Heart left ventricle (tissue), 16 donors: Measurements from ENCODE around the gene NDUFB5. TPM values are rescaled to one million over a fixed set of nuclear protein-coding genes. Genes with fewer than 3 reads are reported as not detected.

Experiments
- ATAC-seq, 4 donors: fragments of 200-7000 bp; cut with Tn5 transposase; one replicate each; pipeline ENCODE4 v1.9.1; 2020 to 2022; ENCODE audit warnings: moderate library complexity in 4 of 4, mild to moderate bottlenecking in 3 of 4, moderate number of reproducible peaks in 1 of 4
- DNase-seq, 5 donors: peaks; one replicate each; pipeline ENCODE4 v3.0.0-alpha.2; 2020
- H3K27ac ChIP-seq, 12 donors: fragments of 200-600 bp; sonication (generic) in 4 of 12; one replicate each; pipeline versions ENCODE4 v1.5.0 to v1.8.0; 2016 to 2022; ENCODE audit warnings: mild to moderate bottlenecking in 2 of 12
- H3K27me3 ChIP-seq, 9 donors: fragments of 200-600 bp; sonication (generic) in 2 of 9; one replicate each; pipeline versions ENCODE4 v1.5.1 to v1.8.0; 2016 to 2022; ENCODE audit warnings: mild to moderate bottlenecking in 3 of 9
- H3K36me3 ChIP-seq, 9 donors: fragments of 200-600 bp; sonication (generic) in 2 of 9; one replicate each; pipeline versions ENCODE4 v1.5.0 to v1.8.0; 2018 to 2022; ENCODE audit warnings: mild to moderate bottlenecking in 2 of 9
- H3K4me1 ChIP-seq, 12 donors: fragments of 200-600 bp; sonication (generic) in 4 of 12; one replicate each; pipeline versions ENCODE4 v1.5.0 to v1.8.0; 2016 to 2022; ENCODE audit warnings: mild to moderate bottlenecking in 3 of 12
- H3K4me3 ChIP-seq, 12 donors: fragments of 200-600 bp; sonication (generic) in 4 of 12; one replicate each; pipeline versions ENCODE4 v1.5.0 to v1.8.0; 2017 to 2022; ENCODE audit warnings: mild to moderate bottlenecking in 9 of 12, moderate library complexity in 4 of 12
- H3K9me3 ChIP-seq, 12 donors: fragments of 200-600 bp; sonication (generic) in 4 of 12; one replicate each; pipeline versions ENCODE4 v1.5.0 to v1.8.0; 2016 to 2022; ENCODE audit warnings: mild to moderate bottlenecking in 1 of 12
- CTCF ChIP-seq, 12 donors: fragments of 200-600 bp; sonication (generic) in 4 of 12; IDR thresholded peaks; one replicate each; pipeline versions ENCODE4 v1.5.0 to v1.8.0; 2018 to 2022; ENCODE audit warnings: antibody characterized with exemption in 12 of 12, mild to moderate bottlenecking in 5 of 12
- POLR2A ChIP-seq, 2 donors: fragments of 450-650 bp; IDR thresholded peaks; one replicate each; pipeline ENCODE4 v1.6.1; 2017; ENCODE audit warnings: antibody characterized with exemption in 2 of 2, mild to moderate bottlenecking in 2 of 2, moderate library complexity in 2 of 2
- WGBS, 4 donors: extraction: QIAGEN DNeasy Blood & Tissue Kit in 2 of 4; methylation state at CpG; one replicate each; pipeline versions ENCODE4 v1.1.5 to v1.1.7; 2013 to 2018; 5-methylcytosine and 5-hydroxymethylcytosine counted together
- intact Hi-C, 10 donors: fragments of 100-400 bp; cut with DNase I; formaldehyde crosslinking; loops; one replicate each; pipeline versions ENCODE4 v1.11.1 to v1.14.2; 2022
- polyA plus RNA-seq, 2 donors: library from polyadenylated mRNA; stranded (reverse); fragments of 200-250 nt; gene quantifications; one replicate each; pipeline ENCODE4 v1.2.3, GENCODE V29; 2013
- total RNA-seq, 9 donors: library from RNA; depleted of rRNA in 2 of 9; stranded (reverse); fragments of >200 nt in 2 of 9; fragmentation: NEBNext Ultra II Directional in 3 of 9; extraction: Animal tissue kit (Norgen Biotek cat#: 25700) in 3 of 9; gene quantifications; one replicate each; pipeline versions ENCODE4 v1.1.0 to v1.2.4, GENCODE V29; 2016 to 2023
- donor health status: ischemic (EF 13 %, LVEDD 7.1; RV severe dilation, severe dysfunction).
- donor health status: healthy with polysubstance abuse.
- donor health status: DM: no; HTN: yes; CAD: no.
- donor health status: DM: no; HTN: no; CAD: no.
- donor health status: ischemic (EF 25% LVEDD 6.9; RV normal size, moderate dysfunction).
- donor health status: ischemic (EF 25% LVEDD 5.7; RV mildly dilated, moderate dysfunction).
- donor health status: healthy.
- donor health status: DM: yes; HTN: yes; CAD: no.
- donor health status: ischemic (EF 35%, LVEDD 5.7; RV mildly dilated, moderate dysfunction).
- donor health status: nonischemic (EF 11% LVEDD 7.7; RV severe dilation, severe dysfunction).
- donor health status: DM: yes; HTN: yes; CAD: no.
- donor health status: PGD.
- donor health status: ischemic (EF 29% LVEDD 5.4; RV normal size, mild dysfunction).
- donor health status: nonischemic (EF 23%, LVEDD 6.1; RV moderate dilation, normal function).

NDUFB5 gene
- total and polyA plus RNA-seq, 11 donors: 138 to 383 (median 317) TPM

DNA sequence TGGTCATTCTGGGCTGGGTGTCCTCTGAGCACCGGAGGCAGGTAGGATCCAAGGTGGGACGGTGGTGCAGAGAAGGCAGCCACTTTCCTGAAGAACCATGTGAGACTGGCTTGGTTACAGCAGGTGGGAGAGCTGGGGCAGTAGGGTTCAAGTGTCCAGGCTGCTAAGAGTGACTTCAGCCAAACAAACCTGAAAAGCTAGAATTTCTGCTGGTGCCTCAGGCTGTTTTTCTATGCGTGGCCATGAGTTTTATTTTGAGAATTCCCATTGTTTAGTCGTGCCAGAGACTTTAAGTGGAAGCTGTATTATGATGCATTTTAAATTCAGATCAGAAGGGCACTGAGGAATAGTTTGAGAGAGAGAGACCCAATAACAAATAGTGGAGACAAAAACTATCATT lies 68.3 kb downstream of the NDUFB5 start:
- TF ChIP-seq CTCF (IDR thresholded peaks at IDR 0.05): no peak
- no peak for TF ChIP-seq POLR2A (IDR thresholded peaks at IDR 0.05)
- 38 to 70% (median 60%) methylated on average over 3 to 4 of the region's 4 CpGs for WGBS, 4 donors
- DNase-seq (no peak), ATAC-seq (no peak)
- H3K36me3 ChIP-seq: no peaks in the 10 kb centered on the region
- H3K9me3 ChIP-seq: no peaks in the 10 kb centered on the region
- intact Hi-C loops: no loop called here
- H3K4me1 ChIP-seq: peaks cover 0 to 63% (median 16%) of the 10 kb centered on the region in 12 donors
- peak overlapping the region in 2 of 12 donors; percentile 18 to 57 for H3K27ac ChIP-seq
- H3K4me3 ChIP-seq: no peak overlapping the region
- H3K27me3 ChIP-seq: no peaks in the 10 kb centered on the region

DNA sequence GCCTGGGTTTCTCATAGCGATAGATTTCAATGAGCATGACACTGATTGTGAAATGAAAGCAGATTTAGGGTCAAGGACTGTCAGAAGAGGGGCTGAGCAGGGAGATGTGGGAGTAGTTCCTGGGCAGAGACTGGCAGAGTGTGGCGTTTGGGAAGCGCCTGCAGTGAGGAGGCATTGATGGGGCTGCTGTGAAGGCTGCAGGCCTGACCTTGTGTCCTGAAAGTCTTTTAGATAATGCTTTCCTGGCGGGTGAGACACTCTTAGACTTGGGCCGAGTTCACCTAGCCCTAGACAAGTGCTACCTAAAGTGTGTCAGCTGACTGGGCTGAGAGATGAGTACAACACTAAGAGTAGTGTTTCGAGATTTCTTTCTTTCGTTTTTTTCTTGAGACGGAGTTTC lies 68.9 kb downstream of the NDUFB5 start:
- no peaks in the 10 kb centered on the region for H3K27me3 ChIP-seq
- 67 to 73% (median 68%) methylated on average over 7 to 8 of the region's 8 CpGs for WGBS, 4 donors
- no peaks in the 10 kb centered on the region for H3K36me3 ChIP-seq
- peak overlapping the region in 6 of 12 donors; percentile 5 to 57 (median 38) for H3K27ac ChIP-seq
- peaks cover 0 to 64% (median 16%) of the 10 kb centered on the region in 12 donors for H3K4me1 ChIP-seq
- intact Hi-C loops: no loop called here
- ATAC-seq (peak in 3 of 4 donors; percentile 39 to 73 (median 63)), DNase-seq (no peak)
- no peaks in the 10 kb centered on the region for H3K9me3 ChIP-seq
- TF ChIP-seq CTCF (IDR thresholded peaks at IDR 0.05) (no peak), POLR2A (IDR thresholded peaks at IDR 0.05) (no peak)
- no peak overlapping the region for H3K4me3 ChIP-seq

DNA sequence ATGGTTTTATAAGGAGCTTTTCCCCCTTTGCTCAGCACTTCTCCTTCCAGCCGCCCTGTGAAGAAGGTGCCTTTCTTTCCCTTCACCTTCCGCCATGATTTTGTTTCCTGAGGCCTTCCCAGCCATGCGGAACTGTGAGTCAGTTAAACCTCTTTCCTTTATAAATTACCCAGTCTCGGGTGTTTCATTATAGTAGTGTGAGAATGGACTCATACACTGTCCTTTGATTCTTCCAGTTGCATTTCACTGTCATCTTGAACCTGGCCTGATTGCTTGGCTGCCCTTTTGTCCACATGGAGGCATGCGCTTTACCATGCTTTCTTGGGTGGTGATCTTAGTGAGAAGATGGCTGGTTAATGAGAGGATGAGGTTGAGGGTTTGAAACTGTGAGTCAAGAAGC lies 71.5 kb downstream of the NDUFB5 start:
- intact Hi-C loops: no loop called here
- no peaks in the 10 kb centered on the region for H3K27me3 ChIP-seq
- peaks cover 0 to 62% (median 14%) of the 10 kb centered on the region in 12 donors for H3K4me1 ChIP-seq
- H3K9me3 ChIP-seq: no peaks in the 10 kb centered on the region
- TF ChIP-seq CTCF (IDR thresholded peaks at IDR 0.05) (no peak), POLR2A (IDR thresholded peaks at IDR 0.05) (no peak)
- DNase-seq: no peak
- no peaks in the 10 kb centered on the region for H3K36me3 ChIP-seq
- WGBS, 4 donors: 94 to 97% (median 96%) methylated on average over 5 of the region's 5 CpGs
- H3K4me3 ChIP-seq: no peak overlapping the region
- no peak for ATAC-seq
- H3K27ac ChIP-seq: no peak overlapping the region

Other genes with a start within 250 kb of the NDUFB5 start
- gene GNB4, start 153.3 kb upstream of the NDUFB5 start, total RNA-seq: 10 to 100 TPM in 8 of 9 donors, 1 to 10 TPM in 1; 7.2 to 75.1 (median 12.5) TPM
- 10 to 100 TPM in 1 of 2 donors, 1 to 10 TPM in 1; 6.1 to 15.3 TPM for gene GNB4, start 153.3 kb upstream of the NDUFB5 start, polyA plus RNA-seq
- gene ACTL6A, start 41.9 kb upstream of the NDUFB5 start, total RNA-seq: 10 to 100 TPM; 14.1 to 29.8 (median 19.8) TPM
- gene ACTL6A, start 41.9 kb upstream of the NDUFB5 start, polyA plus RNA-seq: 10 to 100 TPM; 30.3 to 32.6 TPM
- 10 to 100 TPM; 37.7 to 53.7 (median 51.9) TPM for gene MRPL47, start 156 bp upstream of the NDUFB5 start, total RNA-seq
- gene MRPL47, start 156 bp upstream of the NDUFB5 start, polyA plus RNA-seq: 100 to 1,000 TPM in 1 of 2 donors, 10 to 100 TPM in 1; 78.9 to 123 TPM
- 100 to 1,000 TPM in 8 of 9 donors, 10 to 100 TPM in 1; 82.1 to 287 (median 151) TPM for gene USP13, start 48.2 kb downstream of the NDUFB5 start, total RNA-seq
- gene USP13, start 48.2 kb downstream of the NDUFB5 start, polyA plus RNA-seq: 10 to 100 TPM; 29.2 to 29.5 TPM